HG02970 (cell line): ENCODE results near the gene OSBPL7.

Experiments used
- ATAC-seq: cut with Tn5 transposase; IDR thresholded peaks from one replicate; pipeline ENCODE4 v1.9.1; 2021; ENCODE audit warnings: mild to moderate bottlenecking, moderate library complexity, moderate number of reproducible peaks; ENCODE audit not compliant: unreplicated experiment, low FRiP score

The OSBPL7 gene

DNA sequence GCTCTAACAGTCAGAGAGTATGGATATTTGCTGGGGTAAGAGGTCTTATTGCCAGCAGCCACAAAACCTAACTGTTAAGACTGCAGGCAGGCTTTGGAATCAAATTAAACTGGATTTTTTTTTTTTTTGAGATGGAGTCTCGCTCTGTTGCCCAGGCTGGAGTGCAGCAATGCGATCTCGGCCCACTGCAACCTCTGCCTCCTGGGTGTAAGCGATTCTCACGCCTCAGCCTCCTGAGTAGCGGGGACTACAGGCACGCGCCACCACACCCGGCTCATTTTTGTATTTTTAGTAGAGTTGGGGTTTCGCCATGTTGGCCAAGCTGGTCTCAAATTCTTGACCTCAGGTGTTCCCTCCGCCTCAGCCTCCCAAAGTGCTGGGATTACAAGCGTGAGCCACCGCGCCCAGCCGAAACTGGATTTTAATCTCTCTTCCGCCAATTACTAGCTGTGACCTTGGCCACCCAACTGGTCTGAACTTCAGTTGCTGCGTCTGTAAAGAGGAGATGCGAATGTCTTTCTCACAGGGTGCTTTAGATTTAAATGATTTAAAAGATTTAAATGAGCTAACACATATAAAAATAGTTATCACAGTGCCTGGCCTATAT lies 8.9 kb upstream of the OSBPL7 start:
- ATAC-seq, result no peak

DNA sequence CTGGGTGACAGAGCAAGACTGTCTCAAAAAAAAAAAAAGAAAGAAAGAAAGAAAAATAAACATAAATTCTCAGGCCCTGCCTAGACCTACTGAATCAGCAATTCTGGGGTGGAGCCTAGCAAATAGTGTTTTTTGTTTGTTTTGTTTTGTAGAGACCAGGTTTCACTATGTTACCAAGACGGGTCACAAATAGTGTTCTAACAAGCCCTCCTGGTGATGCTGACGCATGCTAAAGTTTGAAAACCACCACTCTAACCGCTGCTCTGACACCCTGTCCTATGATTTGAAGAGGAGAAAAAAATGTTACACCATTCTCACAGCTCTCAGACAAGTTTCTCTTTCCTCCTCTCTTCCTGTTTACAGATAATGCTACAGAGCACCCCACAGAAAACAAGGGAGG lies 8.3 kb upstream of the OSBPL7 start:
- no peak for ATAC-seq

DNA sequence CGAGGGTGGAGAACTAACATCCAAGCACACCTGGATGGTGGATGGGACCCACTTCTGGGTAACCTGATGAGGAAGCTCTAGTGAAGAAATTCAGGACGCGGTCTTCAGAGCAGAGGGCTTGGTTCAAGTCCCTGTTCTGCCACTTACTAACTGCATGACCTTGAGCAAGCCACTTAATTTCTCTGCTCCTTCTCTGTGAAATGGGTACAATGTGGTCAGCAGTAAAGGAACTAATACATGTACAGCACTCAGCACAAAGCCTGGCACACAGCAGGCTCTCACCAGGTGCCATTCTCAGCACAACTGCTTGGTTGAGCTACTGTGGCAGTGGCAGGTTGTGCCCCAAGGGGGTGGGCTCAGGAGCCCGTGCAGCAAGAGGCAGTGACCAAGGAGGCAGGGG lies 1.9 kb upstream of the OSBPL7 start:
- ATAC-seq, result no peak

GRCh38 chr17:47822785-47823184 lies 1.2 kb upstream of the OSBPL7 start:
- no peak for ATAC-seq

- peak; percentile 13 for ATAC-seq
Measured at GRCh38 chr17:47821031-47821423, 567 bp downstream of the OSBPL7 start.

GRCh38 chr17:47820033-47820789 lies 1.4 kb downstream of the OSBPL7 start:
- no peak for ATAC-seq

DNA sequence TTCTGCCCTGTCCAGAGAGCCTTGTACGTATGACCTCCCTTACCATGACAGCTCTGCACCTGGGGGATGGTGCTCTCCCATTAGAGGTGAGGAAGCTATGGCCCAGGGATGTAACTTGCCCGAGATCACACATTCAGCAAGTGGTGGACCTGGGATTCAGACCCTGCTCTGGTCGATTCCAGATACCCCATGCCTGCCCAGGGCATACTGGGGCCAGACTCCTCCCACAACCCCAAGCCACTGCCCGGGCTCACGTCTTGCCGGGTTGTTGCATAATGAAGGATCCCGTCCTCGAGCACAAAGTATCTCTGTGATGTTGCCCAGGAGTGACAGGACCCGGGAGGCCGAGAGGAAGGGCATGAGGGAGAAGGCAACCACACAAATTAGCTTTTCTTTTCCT lies 2.1 kb downstream of the OSBPL7 start:
- ATAC-seq, result no peak

DNA sequence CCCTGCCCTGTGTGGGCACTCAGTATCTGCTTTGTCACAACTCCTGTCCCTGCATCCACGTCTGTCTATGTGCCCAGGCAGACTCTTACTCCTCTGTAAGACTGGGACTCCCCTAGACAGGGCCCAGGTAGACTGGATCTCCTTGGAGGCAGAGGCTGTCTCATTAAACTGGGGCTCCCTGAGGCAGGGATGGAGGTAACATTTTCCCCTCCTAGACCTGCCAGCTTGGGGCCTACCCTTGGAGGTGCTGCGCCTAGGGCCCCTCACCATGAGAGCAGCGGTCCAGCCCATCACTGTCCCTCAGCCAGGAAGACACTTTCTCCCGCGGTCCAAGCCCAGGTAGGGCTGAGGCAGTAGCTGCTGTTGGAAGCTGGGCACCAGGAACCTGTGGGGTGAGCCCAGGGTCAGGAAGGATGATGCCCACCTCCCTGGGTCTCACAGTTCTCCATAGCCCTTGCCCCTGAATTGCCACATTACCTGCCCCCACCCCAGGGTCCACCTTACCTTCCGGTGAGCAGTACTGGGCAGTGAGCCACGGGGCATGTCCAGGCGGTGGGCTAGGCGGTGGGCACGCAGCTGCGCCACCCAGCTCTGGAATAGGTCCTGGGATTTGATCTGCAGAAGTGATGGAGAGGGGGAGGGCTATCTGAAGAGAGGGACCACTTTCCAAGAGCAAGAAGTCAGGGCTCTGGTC lies 3.4 kb downstream of the OSBPL7 start:
- no peak for ATAC-seq

DNA sequence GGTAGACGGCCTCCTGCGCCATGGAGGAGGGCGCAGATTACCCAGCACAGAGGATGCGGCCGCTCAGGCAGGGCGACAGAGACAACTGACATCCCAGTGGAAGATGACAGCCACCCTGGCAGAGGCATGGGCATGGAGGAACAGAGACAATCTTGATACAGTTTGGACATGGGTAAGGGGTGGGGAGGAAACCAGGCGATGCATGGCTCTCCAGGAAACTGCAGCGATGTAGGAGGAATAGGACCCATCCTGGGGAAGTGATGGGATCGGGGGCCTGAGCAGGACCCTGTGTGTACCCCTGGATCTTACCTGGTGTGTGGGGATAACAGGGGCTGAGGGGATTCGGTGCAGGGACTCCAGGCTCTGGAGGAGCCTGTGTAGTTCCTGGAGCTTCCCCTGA lies 4.6 kb downstream of the OSBPL7 start:
- no peak for ATAC-seq

- ATAC-seq, result no peak
Measured at GRCh38 chr17:47816111-47816735, 5.4 kb downstream of the OSBPL7 start.

DNA sequence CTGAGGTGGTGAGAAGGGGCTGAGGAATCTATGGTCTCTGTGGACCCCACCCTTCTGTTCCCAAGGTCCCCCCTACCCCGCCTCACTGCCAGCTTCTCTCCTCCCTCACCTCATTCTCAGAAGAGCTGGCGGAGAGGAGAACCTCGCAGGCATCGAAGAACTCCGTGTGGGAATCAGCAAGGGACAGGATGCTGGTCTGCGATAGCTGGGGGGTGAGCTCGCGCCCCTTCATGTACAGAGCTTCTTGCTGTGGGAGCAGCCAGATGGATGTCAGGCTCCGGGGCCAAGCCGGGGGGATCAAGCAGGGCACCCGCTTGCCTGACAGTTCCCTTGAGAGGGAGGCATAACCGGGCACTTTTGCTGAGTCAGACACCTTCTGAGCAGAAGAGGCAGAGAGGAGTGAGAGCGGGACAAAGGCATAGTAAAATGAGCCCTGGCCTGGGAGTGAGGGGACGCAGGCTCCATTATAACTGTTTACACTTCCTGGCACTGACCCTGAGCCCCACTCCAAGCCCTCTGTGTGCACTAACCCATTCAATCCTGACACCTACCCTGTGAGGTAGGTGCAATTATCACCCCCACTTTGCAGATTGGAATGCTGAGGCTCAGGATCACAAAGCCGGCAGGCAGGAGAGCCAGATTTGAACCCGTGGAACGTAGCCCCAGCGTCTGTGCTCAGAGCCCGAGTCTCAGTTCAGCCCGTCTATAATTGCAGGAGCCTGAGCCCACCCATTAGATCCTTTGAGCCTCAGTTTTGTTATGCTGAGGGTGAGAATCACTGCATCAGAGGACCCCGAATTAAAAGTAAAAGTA lies 6.3 kb downstream of the OSBPL7 start:
- no peak for ATAC-seq

DNA sequence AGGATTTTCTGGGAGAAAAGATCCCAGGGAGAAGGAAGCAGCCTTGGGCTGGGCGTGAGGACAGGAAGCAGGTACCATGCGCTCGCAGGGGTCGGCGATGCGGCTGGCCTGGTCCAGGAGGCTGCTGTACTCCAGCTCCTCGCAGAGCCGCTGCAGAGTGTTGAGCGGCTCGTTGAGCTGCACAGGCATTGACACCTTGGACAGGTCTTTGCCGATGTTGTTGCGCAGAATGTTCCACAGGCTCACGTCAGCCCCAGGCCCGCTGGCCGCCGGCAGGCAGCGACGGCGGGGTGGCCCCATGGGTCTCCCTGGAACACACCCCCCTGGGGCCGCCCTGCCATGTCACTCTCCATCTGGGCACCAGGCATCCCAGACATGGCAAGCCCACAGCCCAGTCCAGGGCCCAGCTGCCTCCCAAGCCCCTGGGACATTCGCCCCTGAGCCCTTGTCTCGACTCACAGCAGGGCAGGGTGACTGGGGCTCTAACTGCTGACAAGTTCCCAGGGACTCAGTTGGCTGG lies 8.0 kb downstream of the OSBPL7 start:
- no peak for ATAC-seq

- no peak for ATAC-seq
Measured at GRCh38 chr17:47813077-47813476, 8.5 kb downstream of the OSBPL7 start.

GRCh38 chr17:47812146-47812920 lies 9.3 kb downstream of the OSBPL7 start:
- ATAC-seq, result no peak

DNA sequence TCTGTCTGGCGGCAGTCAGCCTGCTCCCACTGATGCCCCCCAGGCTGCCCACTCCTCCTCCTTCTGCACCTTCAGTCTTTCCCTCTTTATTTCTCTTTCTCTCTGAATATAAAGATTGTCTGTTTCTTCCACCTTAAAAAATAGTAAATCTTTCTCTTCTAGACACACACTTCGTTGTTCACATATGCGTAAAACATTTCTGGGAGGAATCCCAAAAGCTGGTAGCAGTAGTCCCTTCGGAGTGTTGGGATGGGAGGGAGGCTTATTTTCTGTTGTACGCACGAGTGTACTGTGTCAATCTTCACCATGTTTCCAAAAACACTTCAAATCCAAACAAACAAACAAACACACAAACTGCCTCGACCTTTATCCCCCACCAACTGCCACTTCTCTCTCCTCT lies 9.9 kb downstream of the OSBPL7 start:
- ATAC-seq, result no peak

DNA sequence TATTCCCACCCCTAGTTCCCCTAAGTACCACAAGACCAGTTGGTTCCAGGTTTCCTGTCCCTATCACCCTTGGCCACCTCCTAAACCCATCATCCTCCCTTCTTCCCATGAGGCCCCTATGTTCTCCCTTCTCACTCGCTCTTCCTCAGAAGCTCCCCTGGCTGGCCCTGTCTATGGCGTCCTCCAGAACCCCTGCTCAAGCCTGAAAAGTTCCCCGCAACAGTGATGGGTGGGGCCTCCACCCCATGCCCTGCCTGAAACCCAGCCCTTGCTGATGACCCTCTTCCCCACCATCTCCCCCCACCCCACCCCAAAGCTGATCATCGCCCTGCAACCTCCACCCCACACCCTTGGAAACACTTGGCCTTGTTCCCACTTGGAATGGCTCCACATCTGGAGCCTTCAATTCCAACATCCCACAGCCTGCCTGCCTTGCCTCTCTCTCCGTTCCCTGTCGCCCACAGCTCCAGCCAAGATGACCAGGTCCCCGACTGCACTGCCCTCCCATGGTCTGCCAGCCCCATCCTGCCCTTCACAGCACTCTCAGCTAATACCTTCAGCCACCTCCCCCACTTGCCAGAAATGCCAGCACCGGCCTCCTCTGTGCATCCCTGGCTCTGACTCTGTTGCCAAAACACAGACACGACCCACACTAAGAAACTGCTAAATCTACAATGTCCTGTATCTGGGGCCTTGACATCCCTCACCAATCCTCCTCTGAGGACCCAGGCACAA lies 10.5 kb downstream of the OSBPL7 start:
- ATAC-seq, result no peak

- ATAC-seq, result no peak
Measured at GRCh38 chr17:47810200-47810821, 11.3 kb downstream of the OSBPL7 start.

DNA sequence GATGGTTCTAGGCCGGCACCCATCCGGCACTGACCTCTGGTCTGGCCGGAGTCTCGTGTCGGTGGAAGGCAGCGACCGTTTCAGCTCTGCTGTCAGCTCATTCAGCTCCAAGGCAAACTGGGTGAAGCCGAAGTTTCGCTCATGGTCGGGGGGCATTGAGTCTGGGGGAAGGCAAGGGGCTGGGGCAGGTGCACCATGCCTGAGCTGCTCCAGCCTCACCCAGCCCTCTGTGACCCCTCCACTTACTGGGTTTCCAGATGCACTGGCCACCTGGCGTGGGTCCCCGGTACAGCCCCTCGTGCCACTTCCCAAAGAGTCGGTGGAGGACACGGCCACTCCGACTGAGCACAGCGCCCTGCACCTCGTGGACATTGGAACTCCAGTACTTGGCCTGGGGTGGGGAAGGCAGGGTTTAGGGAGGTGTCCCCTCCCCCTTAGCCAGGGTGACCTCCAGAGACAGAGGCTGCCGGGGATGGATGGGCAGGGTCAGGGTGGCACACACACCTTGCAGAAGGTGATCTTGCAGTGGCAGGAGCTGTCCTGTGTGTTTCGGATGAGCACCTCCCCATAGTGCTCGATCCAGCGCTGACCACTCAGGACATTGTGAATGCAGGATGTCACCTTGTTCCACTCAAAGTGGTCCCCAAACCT lies 12.6 kb downstream of the OSBPL7 start:
- no peak for ATAC-seq
